ENCODE measurements around the gene SIM1. TPM values are rescaled to one million over a fixed set of nuclear protein-coding genes. Genes with fewer than 3 reads are reported as not detected.

Gene SIM1
- total RNA-seq, 1 experiment from 2014 or later = 0.17 TPM

GRCh38 chr6:100484474-100484873 lies 19.8 kb upstream of the SIM1 start:
- no peak for TF ChIP-seq CTCF (conservative IDR thresholded peaks at IDR 0.05; ENCODE audit: low read depth, low read length)
- TF ChIP-seq EZH2 (IDR thresholded peaks at IDR 0.05; ENCODE audit: borderline replicate concordance, low read depth, low read length, poor library complexity, severe bottlenecking) = no peak
- Histone ChIP-seq H3K36me3 (ENCODE audit: insufficient read depth, low read length, poor library complexity, severe bottlenecking) (no peaks in the 10 kb centered on the region), H3K4me1 (ENCODE audit: insufficient read depth, low read length, poor library complexity, severe bottlenecking) (no peaks in the 10 kb centered on the region), H3K9me3 (ENCODE audit: low read depth, low read length, poor library complexity, severe bottlenecking) (no peaks in the 10 kb centered on the region), H3K4me3 (ENCODE audit: low read depth, low read length, poor library complexity, severe bottlenecking) (no peak overlapping the region), H3K27ac (ENCODE audit: low read depth, low read length, poor library complexity, severe bottlenecking) (no peak overlapping the region), H3K27me3 (replicated peaks; ENCODE audit: insufficient read depth, low read depth, low read length, poor library complexity) (no peaks in the 10 kb centered on the region)
- no TSS peak for BruUV-seq (replicated peaks)
- POLR2A ChIA-PET (ENCODE audit: low non-redundant PET) = no interaction called here
- intact Hi-C loops (cut with micrococcal nuclease; ENCODE audit: unreplicated experiment) = loop anchor here (5.0 kb wide), 1 partner anchor 173 kb away; no protein-coding TSS in a partner anchor
- no peak for DNase-seq (ENCODE audit: low spot score)
- CTCF ChIA-PET = no interaction called here

GRCh38 chr6:100482698-100483097 lies 18.0 kb upstream of the SIM1 start:
- intact Hi-C loops (cut with micrococcal nuclease; ENCODE audit: unreplicated experiment) = loop anchor here (5.0 kb wide), 1 partner anchor 175 kb away; no protein-coding TSS in a partner anchor
- Histone ChIP-seq H3K9me3 (ENCODE audit: low read depth, low read length, poor library complexity, severe bottlenecking) (no peaks in the 10 kb centered on the region), H3K27ac (ENCODE audit: low read depth, low read length, poor library complexity, severe bottlenecking) (no peak overlapping the region), H3K36me3 (ENCODE audit: insufficient read depth, low read length, poor library complexity, severe bottlenecking) (no peaks in the 10 kb centered on the region), H3K4me3 (ENCODE audit: low read depth, low read length, poor library complexity, severe bottlenecking) (no peak overlapping the region), H3K4me1 (ENCODE audit: insufficient read depth, low read length, poor library complexity, severe bottlenecking) (no peaks in the 10 kb centered on the region), H3K27me3 (replicated peaks; ENCODE audit: insufficient read depth, low read depth, low read length, poor library complexity) (no peaks in the 10 kb centered on the region)
- no peak for DNase-seq (ENCODE audit: low spot score)
- ChIA-PET POLR2A (ENCODE audit: low non-redundant PET) (no interaction called here), CTCF (no interaction called here)
- no TSS peak for BruUV-seq (replicated peaks)
- TF ChIP-seq EZH2 (IDR thresholded peaks at IDR 0.05; ENCODE audit: borderline replicate concordance, low read depth, low read length, poor library complexity, severe bottlenecking) (no peak), CTCF (conservative IDR thresholded peaks at IDR 0.05; ENCODE audit: low read depth, low read length) (no peak)

- ChIA-PET POLR2A (ENCODE audit: low non-redundant PET) (no interaction called here), CTCF (interaction anchor here (0.5 kb wide), 1 partner anchor 478 kb away, joined by 3 read pairs; no protein-coding TSS in a partner anchor)
- H3K36me3 ChIP-seq (ENCODE audit: insufficient read depth, low read length, poor library complexity, severe bottlenecking) = no peaks in the 10 kb centered on the region
- H3K27ac ChIP-seq (ENCODE audit: low read depth, low read length, poor library complexity, severe bottlenecking) = no peak overlapping the region
- no peaks in the 10 kb centered on the region for H3K9me3 ChIP-seq (ENCODE audit: low read depth, low read length, poor library complexity, severe bottlenecking)
- no peak overlapping the region for H3K4me3 ChIP-seq (ENCODE audit: low read depth, low read length, poor library complexity, severe bottlenecking)
- DNase-seq (ENCODE audit: low spot score) = peak; percentile 49
- H3K27me3 ChIP-seq (replicated peaks; ENCODE audit: insufficient read depth, low read depth, low read length, poor library complexity) = no peaks in the 10 kb centered on the region
- TF ChIP-seq EZH2 (IDR thresholded peaks at IDR 0.05; ENCODE audit: borderline replicate concordance, low read depth, low read length, poor library complexity, severe bottlenecking) (no peak), CTCF (conservative IDR thresholded peaks at IDR 0.05; ENCODE audit: low read depth, low read length) (peak; percentile 79)
- H3K4me1 ChIP-seq (ENCODE audit: insufficient read depth, low read length, poor library complexity, severe bottlenecking) = no peaks in the 10 kb centered on the region
- BruUV-seq (replicated peaks) = no TSS peak
- intact Hi-C loops (cut with micrococcal nuclease; ENCODE audit: unreplicated experiment) = loop anchor here (1.0 to 5.0 kb wide), 4 partner anchors 178 to 477 kb away; no protein-coding TSS in a partner anchor
These were observed 14.7 kb upstream of the SIM1 start for GRCh38 chr6:100479179-100480035.

Measured in A673 (cell line).